HG02970 (cell line): ENCODE data around the gene ZNF516.

ENCODE experiments used
- ATAC-seq: cut with Tn5 transposase; IDR thresholded peaks from one replicate; pipeline ENCODE4 v1.9.1; 2021; ENCODE audit warnings: mild to moderate bottlenecking, moderate library complexity, moderate number of reproducible peaks; ENCODE audit not compliant: unreplicated experiment, low FRiP score

Gene ZNF516

DNA sequence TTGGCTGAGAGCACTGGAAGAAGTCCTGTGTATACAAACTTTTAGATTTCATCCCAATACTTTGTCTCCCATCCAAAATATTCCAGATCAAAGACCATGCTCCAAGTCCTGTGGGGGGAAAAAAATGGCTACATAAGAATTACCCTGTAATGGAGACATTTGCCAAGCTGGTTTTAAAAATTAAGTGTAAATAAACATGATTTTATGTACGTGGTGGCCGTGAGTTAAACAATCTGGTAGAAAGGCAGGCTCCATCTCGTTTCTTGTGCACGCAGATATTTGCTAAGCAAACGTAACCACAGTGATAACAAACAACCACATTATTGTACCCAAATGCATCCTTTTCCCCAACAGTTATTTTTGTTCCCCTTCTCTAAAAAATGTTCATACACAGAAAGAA, 176.4 kb downstream of the ZNF516 start:
- no peak for ATAC-seq

DNA sequence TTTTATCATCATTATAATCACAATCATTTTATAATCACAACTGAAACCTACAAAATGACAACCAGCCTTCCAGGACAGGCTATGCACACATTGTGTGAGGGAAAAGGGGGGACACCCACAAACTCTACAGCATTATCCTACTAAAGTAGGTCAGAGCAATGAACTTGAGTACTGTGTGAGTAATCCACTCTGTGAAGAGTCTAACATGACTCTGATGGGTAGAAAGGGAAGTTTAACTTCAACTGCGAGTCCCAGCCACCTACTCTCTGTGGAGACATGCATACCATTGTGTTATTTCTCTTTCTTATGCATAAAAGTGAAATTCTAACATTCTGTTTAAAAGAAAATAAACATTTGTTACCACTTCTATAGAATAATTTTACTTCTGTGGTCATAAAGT, 177.9 kb downstream of the ZNF516 start:
- no peak for ATAC-seq

DNA sequence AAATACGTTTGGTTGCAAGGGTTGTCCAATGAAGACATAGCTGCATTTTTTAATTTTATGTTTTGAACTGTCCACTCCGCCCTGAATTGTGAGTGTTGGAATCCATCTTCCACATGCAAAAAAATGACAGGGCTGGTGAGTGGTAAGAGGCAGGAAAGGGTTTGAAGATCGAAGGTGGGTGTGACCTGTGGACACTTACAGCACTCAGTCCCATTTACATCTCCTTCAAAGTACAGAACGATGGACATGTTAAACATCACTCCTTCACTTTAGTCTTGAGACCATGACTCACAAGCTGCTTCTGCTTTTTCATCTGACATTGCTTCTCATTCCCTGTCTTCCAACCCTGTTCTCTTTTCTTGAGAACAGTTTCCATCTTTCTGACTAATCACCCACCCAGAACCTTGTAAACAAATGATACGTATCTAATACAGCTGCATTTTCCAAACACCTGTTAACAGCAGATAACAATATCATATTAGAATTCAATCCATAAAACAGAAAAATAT, 179.3 kb downstream of the ZNF516 start:
- no peak for ATAC-seq

DNA sequence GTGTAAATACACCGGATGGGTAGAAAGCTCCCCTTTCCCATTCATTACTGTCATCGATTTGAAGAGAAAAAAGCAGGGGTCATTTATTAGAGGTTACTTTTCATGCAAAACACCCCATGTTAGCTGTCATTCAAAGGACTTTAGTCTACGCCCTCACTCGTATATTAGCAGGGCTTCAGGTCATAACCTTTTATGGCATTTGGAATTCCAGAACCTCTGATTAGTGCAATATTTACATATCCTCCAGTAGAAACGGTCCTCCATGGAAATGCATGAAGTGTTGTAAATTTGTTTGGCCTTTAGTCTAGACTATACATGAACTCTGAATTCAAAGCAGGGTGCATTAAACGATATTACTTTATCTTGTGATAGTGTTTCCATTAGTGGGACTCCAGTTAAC, 180.5 kb downstream of the ZNF516 start:
- ATAC-seq = no peak

DNA sequence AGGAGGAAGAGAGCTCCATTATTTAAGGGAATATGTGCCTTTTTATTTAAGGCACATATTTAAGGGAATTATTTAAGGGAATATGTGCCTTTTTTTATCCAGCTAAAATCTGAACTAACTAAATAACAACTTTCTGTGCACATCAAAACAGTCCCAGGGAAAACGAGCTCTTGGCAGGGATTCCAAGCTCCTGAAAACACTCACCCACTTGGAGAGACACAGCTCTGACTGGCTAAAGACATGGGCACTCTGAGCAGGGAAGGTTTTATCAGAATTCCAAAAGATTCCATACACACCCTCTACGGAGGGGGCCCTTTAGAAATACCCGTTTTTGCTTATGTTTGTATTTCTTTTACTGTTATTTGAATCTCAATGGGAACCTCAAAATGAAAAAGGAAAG, 181.0 kb downstream of the ZNF516 start:
- ATAC-seq = no peak
